GM12891 (cell line): ENCODE data around the gene BNC2.

Experiments used
- PAX5 ChIP-seq: IDR thresholded peaks from 2 replicates; pipeline ENCODE4 v1.6.1; 2011; ENCODE audit warnings: low read length, moderate library complexity, mild to moderate bottlenecking; ENCODE audit not compliant: insufficient read depth, severe bottlenecking
- POLR2A ChIP-seq: IDR thresholded peaks from 2 replicates; pipeline ENCODE4 v1.6.1; 2011; ENCODE audit warnings: low read depth, low read length, control low read depth
- POLR2AphosphoS5 ChIP-seq: IDR thresholded peaks from 2 replicates; pipeline ENCODE4 v1.6.1; 2011; ENCODE audit warnings: low read depth, low read length, control low read depth
- POU2F2 ChIP-seq: IDR thresholded peaks from 2 replicates; pipeline ENCODE4 v1.6.1; 2011; ENCODE audit warnings: low read depth, mild to moderate bottlenecking, control low read depth, low read length, moderate library complexity
- SPI1 ChIP-seq: IDR thresholded peaks from 2 replicates; pipeline ENCODE4 v1.6.1; 2011; ENCODE audit warnings: low read depth, low read length, control low read depth
- TAF1 ChIP-seq: IDR thresholded peaks from 2 replicates; pipeline ENCODE4 v1.6.1; 2011; ENCODE audit warnings: low read depth, low read length, control low read depth

GRCh38 chr9:16519001-16519400 is 351.5 kb downstream of the BNC2 start:
- no peak for TF ChIP-seq POLR2A
- no peak for TF ChIP-seq TAF1
- TF ChIP-seq POLR2AphosphoS5 = no peak
- TF ChIP-seq PAX5 = no peak
- no peak for TF ChIP-seq POU2F2
- no peak for TF ChIP-seq SPI1
